HG03521 (cell line): Measurements from ENCODE around the gene NVL.

Experiments
- ATAC-seq: cut with Tn5 transposase; IDR thresholded peaks from one replicate; pipeline ENCODE4 v1.9.1; 2021; ENCODE audit warnings: mild to moderate bottlenecking, moderate library complexity; ENCODE audit not compliant: unreplicated experiment

The NVL gene

GRCh38 chr1:224289396-224289795, 40.6 kb downstream of the NVL start:
- no peak for ATAC-seq

GRCh38 chr1:224287714-224288113, 42.3 kb downstream of the NVL start:
- no peak for ATAC-seq

- ATAC-seq, result no peak
Observed at GRCh38 chr1:224282140-224282539, 47.8 kb downstream of the NVL start.

GRCh38 chr1:224276771-224277487, 53.0 kb downstream of the NVL start:
- ATAC-seq, result no peak

- no peak for ATAC-seq
Observed at GRCh38 chr1:224274970-224275626, 54.9 kb downstream of the NVL start.

- no peak for ATAC-seq
Observed at GRCh38 chr1:224273641-224274040, 56.3 kb downstream of the NVL start.

- ATAC-seq, result no peak
Observed at GRCh38 chr1:224271106-224271505, 58.9 kb downstream of the NVL start.

- no peak for ATAC-seq
Observed at GRCh38 chr1:224267925-224268324, 62.0 kb downstream of the NVL start.

- ATAC-seq, result no peak
Observed at GRCh38 chr1:224266915-224267856, 62.8 kb downstream of the NVL start.

GRCh38 chr1:224266105-224266914, 63.7 kb downstream of the NVL start:
- ATAC-seq, result peak; percentile 50

- ATAC-seq, result no peak
Observed at GRCh38 chr1:224264321-224264720, 65.7 kb downstream of the NVL start.

GRCh38 chr1:224262373-224263054, 67.5 kb downstream of the NVL start:
- ATAC-seq, result no peak

GRCh38 chr1:224259986-224260385, 70.0 kb downstream of the NVL start:
- ATAC-seq, result no peak

- no peak for ATAC-seq
Observed at GRCh38 chr1:224258351-224258750, 71.6 kb downstream of the NVL start.

- no peak for ATAC-seq
Observed at GRCh38 chr1:224256640-224257039, 73.3 kb downstream of the NVL start.

- ATAC-seq, result no peak
Observed at GRCh38 chr1:224253721-224254120, 76.3 kb downstream of the NVL start.

GRCh38 chr1:224252479-224252878, 77.5 kb downstream of the NVL start:
- ATAC-seq, result no peak

- ATAC-seq, result no peak
Observed at GRCh38 chr1:224251741-224252146, 78.2 kb downstream of the NVL start.

GRCh38 chr1:224245188-224245587, 84.8 kb downstream of the NVL start:
- no peak for ATAC-seq

- ATAC-seq, result no peak
Observed at GRCh38 chr1:224238756-224239155, 91.2 kb downstream of the NVL start.
